CD4-positive, alpha-beta T cell (primary cell): Measurements from ENCODE around the gene EIPR1. TPM values are rescaled to one million over a fixed set of nuclear protein-coding genes. Genes with fewer than 3 reads are reported as not detected.
"Not testable (repeated sequence)": the region's sequence is repeated elsewhere in the genome, so short reads cannot be mapped to it uniquely, and the experiment has no call there.

Source experiments
- ATAC-seq: fragments of 200-7000 bp; cut with Tn5 transposase; one replicate; pipeline ENCODE4 v1.10.0; 2022; ENCODE audit warnings: mild to moderate bottlenecking; ENCODE audit not compliant: poor library complexity
- CTCF ChIA-PET: fragments of 350-600 bp; sonication (Branson Sonifier 250); formaldehyde crosslinking; loops from one replicate; lab custom pipeline; 2021; ENCODE audit warnings: antibody characterized with exemption, inconsistent platforms; lab: Charles Lee
- POLR2A ChIA-PET: fragments of 350-600 bp; sonication (Branson Sonifier 250); formaldehyde crosslinking; loops from one replicate; lab custom pipeline; 2021; ENCODE audit warnings: antibody characterized with exemption, inconsistent platforms; lab: Charles Lee
- DNase-seq, 14 experiments: peaks; one replicate each; pipeline ENCODE4 v3.0.0-alpha.2; 2013 to 2020; ENCODE audit warnings: mixed read lengths in 2 of 14
- H3K27ac ChIP-seq, 2 donors: one replicate each; pipeline versions ENCODE4 v1.5.1 to v1.7.0; 2013; ENCODE audit warnings: low read length in 2 of 2, low read depth in 1 of 2, mild to moderate bottlenecking in 1 of 2
- H3K27me3 ChIP-seq, 2 experiments: 1 replicate in 1 of 2; 2 replicates in 1 of 2; pipeline versions ENCODE4 v1.6.1 to v1.7.0; 2013; ENCODE audit warnings: low read length in 2 of 2, control low read depth in 1 of 2, mild to moderate bottlenecking in 1 of 2, moderate library complexity in 1 of 2; ENCODE audit not compliant: insufficient read depth in 2 of 2, control insufficient read depth in 1 of 2
- H3K36me3 ChIP-seq: one replicate; pipeline ENCODE4 v1.6.1; 2013; ENCODE audit warnings: low read length, control low read depth; ENCODE audit not compliant: insufficient read depth
- H3K4me1 ChIP-seq: one replicate; pipeline ENCODE4 v1.6.1; 2013; ENCODE audit warnings: low read length, control low read depth; ENCODE audit not compliant: insufficient read depth
- H3K4me3 ChIP-seq: one replicate; pipeline ENCODE4 v1.5.1; 2013; ENCODE audit warnings: mild to moderate bottlenecking, low read length, moderate library complexity
- H3K9me3 ChIP-seq, 2 experiments: 1 replicate in 1 of 2; 2 replicates in 1 of 2; pipeline versions ENCODE4 v1.6.1 to v1.7.0; 2013; ENCODE audit warnings: low read length in 2 of 2, mild to moderate bottlenecking in 2 of 2, control low read depth in 1 of 2, moderate library complexity in 1 of 2; ENCODE audit not compliant: control insufficient read depth in 1 of 2, insufficient read depth in 1 of 2
- H3K27ac Mint-ChIP-seq: one replicate; pipeline ENCODE4 v1.8.0; 2020; ENCODE audit warnings: mixed read lengths
- H3K27me3 Mint-ChIP-seq: one replicate; pipeline ENCODE4 v1.8.0; 2021; ENCODE audit warnings: mixed read lengths
- H3K36me3 Mint-ChIP-seq: one replicate; pipeline ENCODE4 v1.8.0; 2021; ENCODE audit warnings: low read depth, mixed read lengths
- H3K4me1 Mint-ChIP-seq: one replicate; pipeline ENCODE4 v1.8.0; 2021; ENCODE audit warnings: low read depth, mixed read lengths
- H3K4me3 Mint-ChIP-seq: one replicate; pipeline ENCODE4 v1.8.0; 2020; ENCODE audit warnings: mild to moderate bottlenecking, mixed read lengths
- H3K9me3 Mint-ChIP-seq: one replicate; pipeline ENCODE4 v1.8.0; 2020; ENCODE audit warnings: mixed read lengths
- intact Hi-C, 2 experiments: fragments of 100-400 bp; cut with DNase I in 1 of 2; cut with micrococcal nuclease in 1 of 2; formaldehyde crosslinking; loops; one replicate each; pipeline versions ENCODE4 v1.15.1 to v1.9.0; 2023 to 2025; cut with DNase I, micrococcal nuclease
- total RNA-seq, 174 experiments: library from RNA in 2 of 174; stranded (reverse) in 2 of 174; gene quantifications; one replicate each; pipeline ENCODE4 v1.2.3 and lab custom pipeline; 2021 to 2026
- TF ChIP-seq, protein P1 (sequence below): fragments of 200-600 bp; IDR thresholded peaks from one replicate; pipeline ENCODE4 v1.8.0; 2022; ENCODE audit warnings: antibody characterized with exemption, mild to moderate bottlenecking

The EIPR1 gene
- total RNA-seq, 2 experiments from 2014 or later = 11.0 to 12.4 TPM

DNA sequence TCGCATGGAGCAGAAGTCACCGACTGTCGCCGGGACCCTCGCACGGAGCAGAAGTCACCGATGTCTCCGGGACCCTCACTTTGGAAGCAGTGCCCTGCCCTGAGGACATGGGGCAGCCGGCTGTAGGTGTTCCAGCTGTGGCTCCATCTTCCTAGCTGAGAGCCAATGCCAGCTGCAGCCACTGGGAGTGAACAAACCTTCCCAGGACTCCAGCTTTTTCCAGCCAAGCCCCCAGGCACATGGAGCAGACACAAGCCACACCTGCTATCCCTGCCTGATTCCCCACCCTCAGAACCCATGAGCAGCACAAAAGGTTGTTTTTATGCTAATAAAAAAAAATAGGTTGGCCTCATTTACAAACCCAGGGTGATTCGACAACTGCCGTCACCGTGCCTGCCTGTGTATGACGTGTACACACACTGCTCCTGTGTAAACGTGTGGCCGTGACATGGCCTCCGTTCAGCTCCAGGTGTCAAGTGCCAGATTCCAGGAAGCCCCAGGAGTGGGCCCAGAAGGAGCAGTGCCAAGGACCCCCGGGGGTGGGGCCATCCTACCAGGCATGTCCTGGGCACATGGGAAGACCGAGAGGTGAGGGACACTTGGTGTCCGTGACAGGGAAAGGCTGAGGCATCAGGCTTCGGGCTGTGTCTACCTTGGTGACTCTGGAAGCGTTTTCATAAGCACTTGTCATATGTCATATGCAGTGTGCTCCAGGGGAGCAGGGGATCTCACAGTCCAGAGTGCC is 91.5 kb downstream of the EIPR1 start:
- no peaks in the 10 kb centered on the region for H3K27me3 Mint-ChIP-seq
- TF ChIP-seq, protein P1, sequence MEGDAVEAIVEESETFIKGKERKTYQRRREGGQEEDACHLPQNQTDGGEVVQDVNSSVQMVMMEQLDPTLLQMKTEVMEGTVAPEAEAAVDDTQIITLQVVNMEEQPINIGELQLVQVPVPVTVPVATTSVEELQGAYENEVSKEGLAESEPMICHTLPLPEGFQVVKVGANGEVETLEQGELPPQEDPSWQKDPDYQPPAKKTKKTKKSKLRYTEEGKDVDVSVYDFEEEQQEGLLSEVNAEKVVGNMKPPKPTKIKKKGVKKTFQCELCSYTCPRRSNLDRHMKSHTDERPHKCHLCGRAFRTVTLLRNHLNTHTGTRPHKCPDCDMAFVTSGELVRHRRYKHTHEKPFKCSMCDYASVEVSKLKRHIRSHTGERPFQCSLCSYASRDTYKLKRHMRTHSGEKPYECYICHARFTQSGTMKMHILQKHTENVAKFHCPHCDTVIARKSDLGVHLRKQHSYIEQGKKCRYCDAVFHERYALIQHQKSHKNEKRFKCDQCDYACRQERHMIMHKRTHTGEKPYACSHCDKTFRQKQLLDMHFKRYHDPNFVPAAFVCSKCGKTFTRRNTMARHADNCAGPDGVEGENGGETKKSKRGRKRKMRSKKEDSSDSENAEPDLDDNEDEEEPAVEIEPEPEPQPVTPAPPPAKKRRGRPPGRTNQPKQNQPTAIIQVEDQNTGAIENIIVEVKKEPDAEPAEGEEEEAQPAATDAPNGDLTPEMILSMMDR = no peak
- H3K36me3 ChIP-seq = peaks cover 3% of the 10 kb centered on the region
- H3K9me3 Mint-ChIP-seq = no peaks in the 10 kb centered on the region
- H3K4me1 ChIP-seq = no peaks in the 10 kb centered on the region
- H3K4me3 Mint-ChIP-seq = no peak overlapping the region
- peaks cover 16% of the 10 kb centered on the region for H3K36me3 Mint-ChIP-seq
- H3K27ac Mint-ChIP-seq = no peak overlapping the region
- no peak overlapping the region for H3K4me3 ChIP-seq
- ChIA-PET POLR2A (no interaction called here), CTCF (no interaction called here)
- H3K9me3 ChIP-seq = peaks cover 0 to 20% of the 10 kb centered on the region in 2 experiments
- no peak for DNase-seq
- no peak for ATAC-seq
- intact Hi-C loops = no loop called here
- H3K27me3 ChIP-seq = no peaks in the 10 kb centered on the region
- H3K27ac ChIP-seq = no peak overlapping the region
- peaks cover 4% of the 10 kb centered on the region for H3K4me1 Mint-ChIP-seq

DNA sequence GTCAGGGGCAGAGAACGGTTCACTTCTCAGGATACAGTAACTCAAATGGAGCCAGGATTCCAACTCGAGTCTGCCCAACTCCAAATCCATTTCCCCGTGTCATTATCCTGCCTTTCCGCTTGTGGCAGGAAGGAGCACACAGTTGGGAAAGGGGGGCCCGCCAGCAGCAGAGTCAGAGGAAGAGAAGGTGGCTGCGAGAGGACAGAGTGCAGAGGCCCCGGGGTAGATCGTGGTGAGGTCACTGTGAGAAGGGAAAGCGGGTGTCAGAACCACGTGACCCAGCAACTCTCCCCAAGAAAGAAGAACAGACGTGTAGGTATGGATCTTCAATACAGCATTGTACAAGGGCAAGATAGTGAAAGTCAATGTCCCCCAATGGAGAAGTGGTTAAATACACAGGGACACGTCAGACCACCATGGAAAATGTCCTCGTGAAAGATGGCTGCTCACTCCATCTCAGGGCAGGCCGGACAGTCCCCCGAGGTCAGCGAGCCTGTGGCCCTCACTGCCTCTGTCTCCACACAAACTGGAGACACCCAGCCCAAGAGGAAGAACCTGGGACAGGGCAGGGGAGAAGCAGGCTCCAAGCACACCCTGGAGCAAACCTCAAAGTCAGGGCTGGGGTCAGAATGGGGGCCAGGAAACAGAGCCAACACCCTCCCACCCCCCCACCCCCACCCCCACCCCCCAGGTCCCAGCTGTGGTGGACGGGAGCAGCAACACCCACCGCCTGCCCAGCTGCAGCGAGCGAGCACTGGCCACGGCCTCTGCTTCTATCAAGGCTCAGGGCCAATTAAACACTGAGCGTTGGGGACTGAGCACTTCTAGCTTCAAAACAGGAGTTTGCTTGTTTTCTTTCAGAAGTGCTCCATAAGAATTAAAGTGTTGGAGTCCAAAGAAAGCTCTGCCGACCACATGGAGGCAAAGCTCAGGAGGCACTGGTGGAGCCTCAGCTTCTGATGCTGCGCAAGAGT is 92.7 kb downstream of the EIPR1 start:
- Histone ChIP-seq H3K27ac (no peak overlapping the region), H3K4me3 (no peak overlapping the region), H3K4me1 (no peaks in the 10 kb centered on the region), H3K27me3 (no peaks in the 10 kb centered on the region), H3K36me3 (peaks cover 9% of the 10 kb centered on the region), H3K9me3 (peaks cover 0 to 18% of the 10 kb centered on the region in 2 experiments)
- peaks cover under 1% of the 10 kb centered on the region for H3K4me1 Mint-ChIP-seq
- H3K27me3 Mint-ChIP-seq = no peaks in the 10 kb centered on the region
- H3K9me3 Mint-ChIP-seq = no peaks in the 10 kb centered on the region
- no peak overlapping the region for H3K4me3 Mint-ChIP-seq
- H3K36me3 Mint-ChIP-seq = peaks cover 22% of the 10 kb centered on the region
- no peak for DNase-seq
- intact Hi-C loops = no loop called here
- POLR2A ChIA-PET = no interaction called here
- no peak for ATAC-seq
- CTCF ChIA-PET = no interaction called here
- TF ChIP-seq, protein P1 = no peak
- no peak overlapping the region for H3K27ac Mint-ChIP-seq

DNA sequence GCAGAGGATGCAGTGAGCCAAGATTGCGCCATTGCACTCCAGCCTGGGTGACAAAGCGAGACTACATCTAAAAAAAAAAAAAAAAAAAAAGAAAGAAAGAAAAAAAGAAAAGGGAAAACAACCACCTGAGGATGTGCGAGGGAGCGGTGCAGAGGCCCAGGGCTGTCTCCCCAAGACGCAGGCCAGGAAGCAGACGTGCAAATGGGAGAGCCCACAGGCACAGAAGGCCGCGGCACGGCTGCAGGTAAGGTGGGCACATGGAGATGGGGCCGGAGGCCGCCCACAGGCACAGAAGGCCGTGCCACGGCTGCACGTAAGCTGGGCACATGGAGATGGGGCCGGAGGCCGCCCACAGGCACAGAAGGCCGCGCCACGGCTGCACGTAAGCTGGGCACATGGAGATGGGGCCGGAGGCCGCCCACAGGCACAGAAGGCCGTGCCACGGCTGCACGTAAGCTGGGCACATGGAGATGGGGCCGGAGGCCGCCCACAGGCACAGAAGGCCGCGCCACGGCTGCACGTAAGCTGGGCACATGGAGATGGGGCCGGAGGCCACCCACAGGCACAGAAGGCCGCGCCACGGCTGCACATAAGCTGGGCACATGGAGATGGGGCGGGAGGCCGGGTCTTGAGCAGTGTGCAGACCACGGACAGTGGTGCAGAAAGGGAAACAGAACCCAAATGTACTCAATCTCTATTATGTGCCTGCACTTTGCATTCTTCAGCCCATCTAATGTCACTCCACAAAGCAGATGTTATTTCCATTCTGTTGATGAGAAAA is 93.6 kb downstream of the EIPR1 start:
- H3K4me3 ChIP-seq, H3K27ac ChIP-seq, intact Hi-C loops, H3K27me3 Mint-ChIP-seq, CTCF ChIA-PET, DNase-seq, H3K4me1 Mint-ChIP-seq, H3K27me3 ChIP-seq, H3K4me3 Mint-ChIP-seq, ATAC-seq, H3K9me3 Mint-ChIP-seq, H3K27ac Mint-ChIP-seq, POLR2A ChIA-PET, H3K4me1 ChIP-seq: not testable (repeated sequence)
- H3K36me3 Mint-ChIP-seq = peaks cover 23% of the 10 kb centered on the region
- Histone ChIP-seq H3K9me3 (peaks cover 0 to 15% of the 10 kb centered on the region in 2 experiments), H3K36me3 (peaks cover 14% of the 10 kb centered on the region)
